Measurements from ENCODE around the gene CPNE8.

Gene CPNE8

GRCh38 chr12:38783304-38783703, 122.1 kb downstream of the CPNE8 start:
- no peaks in the 10 kb centered on the region for H3K4me1 ChIP-seq (ENCODE audit: insufficient read depth, low read length)
- no peaks in the 10 kb centered on the region for H3K79me2 ChIP-seq (ENCODE audit: insufficient read depth, low read length)
- H3K27ac ChIP-seq (ENCODE audit: low read length) = no peak overlapping the region
- no peaks in the 10 kb centered on the region for H3K27me3 ChIP-seq (ENCODE audit: insufficient read depth, low read length, poor library complexity)
- H3K9me3 ChIP-seq (ENCODE audit: insufficient read depth, low read length, severe bottlenecking) = no peaks in the 10 kb centered on the region
- H3K9ac ChIP-seq (ENCODE audit: low read depth, low read length) = no peak overlapping the region
- no peak overlapping the region for H3K4me3 ChIP-seq (ENCODE audit: low read depth in 1 of 2, low read length in 2 of 2)
- H3K36me3 ChIP-seq (ENCODE audit: insufficient read depth, low read length) = no peaks in the 10 kb centered on the region
- H2AFZ ChIP-seq (ENCODE audit: low read depth, low read length) = no peak overlapping the region
- no peaks in the 10 kb centered on the region for H4K20me1 ChIP-seq (ENCODE audit: insufficient read depth, low read length)
- H3K4me2 ChIP-seq (ENCODE audit: insufficient read depth, low read length) = no peak overlapping the region
- TF ChIP-seq EZH2 (IDR thresholded peaks at IDR 0.05; ENCODE audit: borderline replicate concordance, low read depth, low read length, severe bottlenecking) = no peak
- TF ChIP-seq, protein P1, sequence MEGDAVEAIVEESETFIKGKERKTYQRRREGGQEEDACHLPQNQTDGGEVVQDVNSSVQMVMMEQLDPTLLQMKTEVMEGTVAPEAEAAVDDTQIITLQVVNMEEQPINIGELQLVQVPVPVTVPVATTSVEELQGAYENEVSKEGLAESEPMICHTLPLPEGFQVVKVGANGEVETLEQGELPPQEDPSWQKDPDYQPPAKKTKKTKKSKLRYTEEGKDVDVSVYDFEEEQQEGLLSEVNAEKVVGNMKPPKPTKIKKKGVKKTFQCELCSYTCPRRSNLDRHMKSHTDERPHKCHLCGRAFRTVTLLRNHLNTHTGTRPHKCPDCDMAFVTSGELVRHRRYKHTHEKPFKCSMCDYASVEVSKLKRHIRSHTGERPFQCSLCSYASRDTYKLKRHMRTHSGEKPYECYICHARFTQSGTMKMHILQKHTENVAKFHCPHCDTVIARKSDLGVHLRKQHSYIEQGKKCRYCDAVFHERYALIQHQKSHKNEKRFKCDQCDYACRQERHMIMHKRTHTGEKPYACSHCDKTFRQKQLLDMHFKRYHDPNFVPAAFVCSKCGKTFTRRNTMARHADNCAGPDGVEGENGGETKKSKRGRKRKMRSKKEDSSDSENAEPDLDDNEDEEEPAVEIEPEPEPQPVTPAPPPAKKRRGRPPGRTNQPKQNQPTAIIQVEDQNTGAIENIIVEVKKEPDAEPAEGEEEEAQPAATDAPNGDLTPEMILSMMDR (IDR thresholded peaks at IDR 0.05; ENCODE audit: borderline replicate concordance, extremely low read depth, low read length, poor library complexity, severe bottlenecking) = no peak
- DNase-seq = no peak
- no peak for ATAC-seq (ENCODE audit: insufficient read depth, low read depth)

- Histone ChIP-seq H3K4me2 (ENCODE audit: insufficient read depth, low read length) (no peak overlapping the region), H3K79me2 (ENCODE audit: insufficient read depth, low read length) (no peaks in the 10 kb centered on the region), H3K27me3 (ENCODE audit: insufficient read depth, low read length, poor library complexity) (no peaks in the 10 kb centered on the region), H3K4me3 (ENCODE audit: low read depth in 1 of 2, low read length in 2 of 2) (no peak overlapping the region), H3K9me3 (ENCODE audit: insufficient read depth, low read length, severe bottlenecking) (no peaks in the 10 kb centered on the region), H3K36me3 (ENCODE audit: insufficient read depth, low read length) (no peaks in the 10 kb centered on the region), H2AFZ (ENCODE audit: low read depth, low read length) (no peak overlapping the region), H3K4me1 (ENCODE audit: insufficient read depth, low read length) (no peaks in the 10 kb centered on the region), H4K20me1 (ENCODE audit: insufficient read depth, low read length) (no peaks in the 10 kb centered on the region), H3K9ac (ENCODE audit: low read depth, low read length) (no peak overlapping the region), H3K27ac (ENCODE audit: low read length) (no peak overlapping the region)
- DNase-seq (no peak), ATAC-seq (ENCODE audit: insufficient read depth, low read depth) (no peak)
- no peak for TF ChIP-seq EZH2 (IDR thresholded peaks at IDR 0.05; ENCODE audit: borderline replicate concordance, low read depth, low read length, severe bottlenecking)
- TF ChIP-seq, protein P1 (IDR thresholded peaks at IDR 0.05; ENCODE audit: borderline replicate concordance, extremely low read depth, low read length, poor library complexity, severe bottlenecking) = no peak
These were observed 123.0 kb downstream of the CPNE8 start for GRCh38 chr12:38782359-38782758.

- H2AFZ ChIP-seq (ENCODE audit: low read depth, low read length) = no peak overlapping the region
- no peak overlapping the region for H3K4me2 ChIP-seq (ENCODE audit: insufficient read depth, low read length)
- H3K27ac ChIP-seq (ENCODE audit: low read length) = no peak overlapping the region
- no peaks in the 10 kb centered on the region for H3K27me3 ChIP-seq (ENCODE audit: insufficient read depth, low read length, poor library complexity)
- no peaks in the 10 kb centered on the region for H3K79me2 ChIP-seq (ENCODE audit: insufficient read depth, low read length)
- H3K9ac ChIP-seq (ENCODE audit: low read depth, low read length) = no peak overlapping the region
- no peak overlapping the region for H3K4me3 ChIP-seq (ENCODE audit: low read depth in 1 of 2, low read length in 2 of 2)
- H3K9me3 ChIP-seq (ENCODE audit: insufficient read depth, low read length, severe bottlenecking) = no peaks in the 10 kb centered on the region
- H3K36me3 ChIP-seq (ENCODE audit: insufficient read depth, low read length) = no peaks in the 10 kb centered on the region
- TF ChIP-seq EZH2 (IDR thresholded peaks at IDR 0.05; ENCODE audit: borderline replicate concordance, low read depth, low read length, severe bottlenecking) = no peak
- TF ChIP-seq, protein P1 (IDR thresholded peaks at IDR 0.05; ENCODE audit: borderline replicate concordance, extremely low read depth, low read length, poor library complexity, severe bottlenecking) = no peak
- no peak for DNase-seq
- 0 out of 2 replicates have a peak, but pooled peaks cover 2% of the 10 kb centered on the region for H3K4me1 ChIP-seq (ENCODE audit: insufficient read depth, low read length)
- no peaks in the 10 kb centered on the region for H4K20me1 ChIP-seq (ENCODE audit: insufficient read depth, low read length)
- ATAC-seq (ENCODE audit: insufficient read depth, low read depth) = no peak
These were observed 128.7 kb downstream of the CPNE8 start for GRCh38 chr12:38776647-38777046.

- no peak for TF ChIP-seq EZH2 (IDR thresholded peaks at IDR 0.05; ENCODE audit: borderline replicate concordance, low read depth, low read length, severe bottlenecking)
- Histone ChIP-seq H3K79me2 (ENCODE audit: insufficient read depth, low read length) (no peaks in the 10 kb centered on the region), H3K9me3 (ENCODE audit: insufficient read depth, low read length, severe bottlenecking) (no peaks in the 10 kb centered on the region), H2AFZ (ENCODE audit: low read depth, low read length) (no peak overlapping the region), H3K27ac (ENCODE audit: low read length) (no peak overlapping the region), H3K27me3 (ENCODE audit: insufficient read depth, low read length, poor library complexity) (no peaks in the 10 kb centered on the region), H4K20me1 (ENCODE audit: insufficient read depth, low read length) (no peaks in the 10 kb centered on the region), H3K4me2 (ENCODE audit: insufficient read depth, low read length) (no peak overlapping the region), H3K4me1 (ENCODE audit: insufficient read depth, low read length) (0 out of 2 replicates have a peak, but pooled peaks cover 3% of the 10 kb centered on the region), H3K4me3 (ENCODE audit: low read depth in 1 of 2, low read length in 2 of 2) (no peak overlapping the region), H3K36me3 (ENCODE audit: insufficient read depth, low read length) (no peaks in the 10 kb centered on the region), H3K9ac (ENCODE audit: low read depth, low read length) (no peak overlapping the region)
- DNase-seq = no peak
- no peak for ATAC-seq (ENCODE audit: insufficient read depth, low read depth)
These were observed 129.9 kb downstream of the CPNE8 start for GRCh38 chr12:38775457-38775856.

All from DND-41 (cell line).